NCI-H82 treated with DMSO at 0.1 percent for 48 hours (cell line): ENCODE results near the gene CEP63.
A peak's percentile ranks its signal among the peaks of the same experiment; 100 is the strongest.

Source experiments
- DNase-seq: peaks from one replicate; lab custom pipeline; 2025; ENCODE audit not compliant: unreplicated experiment; lab: John Stamatoyannopoulos, UW

The CEP63 gene

GRCh38 chr3:134466331-134466730 lies 19.5 kb upstream of the CEP63 start:
- no peak for DNase-seq

- no peak for DNase-seq
Observed at GRCh38 chr3:134468519-134468918, 17.3 kb upstream of the CEP63 start.

- no peak for DNase-seq
Observed at GRCh38 chr3:134471521-134472193, 14.2 kb upstream of the CEP63 start.

GRCh38 chr3:134472831-134473230 lies 13.0 kb upstream of the CEP63 start:
- no peak for DNase-seq

- DNase-seq: peak; percentile 71
Observed at GRCh38 chr3:134473868-134474546, 11.8 kb upstream of the CEP63 start.

- no peak for DNase-seq
Observed at GRCh38 chr3:134474956-134475355, 10.9 kb upstream of the CEP63 start.

- DNase-seq: no peak
Observed at GRCh38 chr3:134476306-134476705, 9.6 kb upstream of the CEP63 start.

- DNase-seq: no peak
Observed at GRCh38 chr3:134477002-134477401, 8.9 kb upstream of the CEP63 start.

- no peak for DNase-seq
Observed at GRCh38 chr3:134477938-134478337, 7.9 kb upstream of the CEP63 start.

GRCh38 chr3:134480546-134480945 lies 5.3 kb upstream of the CEP63 start:
- no peak for DNase-seq

GRCh38 chr3:134481166-134481565 lies 4.7 kb upstream of the CEP63 start:
- no peak for DNase-seq

GRCh38 chr3:134482622-134483021 lies 3.2 kb upstream of the CEP63 start:
- no peak for DNase-seq

GRCh38 chr3:134483195-134483900 lies 2.5 kb upstream of the CEP63 start:
- no peak for DNase-seq

- DNase-seq: no peak
Observed at GRCh38 chr3:134485075-134485717, 661 bp upstream of the CEP63 start.

- DNase-seq: no peak
Observed at GRCh38 chr3:134486577-134487041, 752 bp downstream of the CEP63 start.

GRCh38 chr3:134487406-134487805 lies 1.5 kb downstream of the CEP63 start:
- no peak for DNase-seq

- DNase-seq: no peak
Observed at GRCh38 chr3:134494495-134494894, 8.6 kb downstream of the CEP63 start.

- no peak for DNase-seq
Observed at GRCh38 chr3:134495980-134496379, 10.1 kb downstream of the CEP63 start.

GRCh38 chr3:134496471-134497071 lies 10.7 kb downstream of the CEP63 start:
- no peak for DNase-seq

- DNase-seq: no peak
Observed at GRCh38 chr3:134503266-134503665, 17.4 kb downstream of the CEP63 start.

GRCh38 chr3:134504132-134504531 lies 18.3 kb downstream of the CEP63 start:
- DNase-seq: no peak
